Vagina (tissue), 2 donors: ENCODE measurements around the gene ACVR1.

ENCODE experiments used
- POLR2A ChIP-seq, 2 donors: fragments of 450-650 bp; IDR thresholded peaks; one replicate each; pipeline ENCODE4 v1.6.1; 2017; ENCODE audit warnings: antibody characterized with exemption in 2 of 2, mild to moderate bottlenecking in 2 of 2, moderate library complexity in 2 of 2
- TF ChIP-seq, protein P1 (sequence below), 3 experiments: fragments of 450-650 bp in 2 of 3; fragments of 200-600 bp in 1 of 3; sonication (generic) in 1 of 3; IDR thresholded peaks; one replicate each; pipeline ENCODE4 v1.5.1; 2017 to 2019; ENCODE audit warnings: antibody characterized with exemption in 3 of 3, mild to moderate bottlenecking in 2 of 3, moderate library complexity in 2 of 3

DNA sequence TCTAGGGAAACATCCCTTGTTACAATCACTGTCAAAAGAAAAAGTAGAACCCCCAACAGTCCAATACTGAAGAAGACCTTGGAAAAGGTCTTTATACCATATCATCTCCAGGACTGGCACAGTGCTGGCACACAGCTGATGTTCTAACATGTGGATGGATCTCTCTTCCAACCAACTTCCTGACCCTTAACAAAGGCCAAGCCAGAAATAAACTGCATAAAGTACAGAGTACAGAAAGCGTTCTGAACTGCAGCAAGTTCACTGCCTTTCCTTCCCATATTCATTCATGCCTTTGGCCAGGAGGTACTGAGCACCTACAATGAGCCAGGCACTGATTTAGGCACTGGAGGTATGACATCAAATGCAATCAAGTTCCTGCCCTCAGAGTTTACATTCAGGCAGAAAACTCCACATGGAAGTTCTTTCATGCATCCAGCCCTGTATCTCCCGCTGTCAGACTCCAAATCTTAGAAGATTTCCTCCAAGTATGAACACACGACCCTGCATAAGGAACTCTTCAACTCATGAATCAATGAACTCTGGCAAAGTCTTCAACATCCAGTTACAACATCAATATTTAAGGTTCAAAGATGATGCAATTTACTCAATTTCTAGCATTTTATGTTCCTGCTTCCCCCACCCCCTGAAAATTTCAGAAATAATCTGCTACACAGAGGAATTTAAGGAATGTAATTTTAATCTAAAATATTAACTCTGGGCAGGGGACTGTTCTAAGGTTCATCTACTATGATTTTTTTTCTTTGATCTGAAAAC lies 33.8 kb downstream of the ACVR1 start:
- TF ChIP-seq, protein P1, sequence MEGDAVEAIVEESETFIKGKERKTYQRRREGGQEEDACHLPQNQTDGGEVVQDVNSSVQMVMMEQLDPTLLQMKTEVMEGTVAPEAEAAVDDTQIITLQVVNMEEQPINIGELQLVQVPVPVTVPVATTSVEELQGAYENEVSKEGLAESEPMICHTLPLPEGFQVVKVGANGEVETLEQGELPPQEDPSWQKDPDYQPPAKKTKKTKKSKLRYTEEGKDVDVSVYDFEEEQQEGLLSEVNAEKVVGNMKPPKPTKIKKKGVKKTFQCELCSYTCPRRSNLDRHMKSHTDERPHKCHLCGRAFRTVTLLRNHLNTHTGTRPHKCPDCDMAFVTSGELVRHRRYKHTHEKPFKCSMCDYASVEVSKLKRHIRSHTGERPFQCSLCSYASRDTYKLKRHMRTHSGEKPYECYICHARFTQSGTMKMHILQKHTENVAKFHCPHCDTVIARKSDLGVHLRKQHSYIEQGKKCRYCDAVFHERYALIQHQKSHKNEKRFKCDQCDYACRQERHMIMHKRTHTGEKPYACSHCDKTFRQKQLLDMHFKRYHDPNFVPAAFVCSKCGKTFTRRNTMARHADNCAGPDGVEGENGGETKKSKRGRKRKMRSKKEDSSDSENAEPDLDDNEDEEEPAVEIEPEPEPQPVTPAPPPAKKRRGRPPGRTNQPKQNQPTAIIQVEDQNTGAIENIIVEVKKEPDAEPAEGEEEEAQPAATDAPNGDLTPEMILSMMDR (IDR thresholded peaks at IDR 0.05) = no peak
- TF ChIP-seq POLR2A (IDR thresholded peaks at IDR 0.05) = no peak
